ENCODE measurements around the gene CDK6.

GRCh38 chr7:92717623-92717992, 118.8 kb downstream of the CDK6 start:
- TF ChIP-seq POLR2A (IDR thresholded peaks at IDR 0.05; ENCODE audit: low read depth, low read length) (no peak), POLR2AphosphoS5 (IDR thresholded peaks at IDR 0.05; ENCODE audit: low read depth, low read length) (no peak), TAF1 (IDR thresholded peaks at IDR 0.05; ENCODE audit: borderline replicate concordance, low read depth, low read length) (no peak)
